OCI-LY7 (cell line): Measurements from ENCODE around the gene NGDN. TPM values are rescaled to one million over a fixed set of nuclear protein-coding genes. Genes with fewer than 3 reads are reported as not detected.

Experiments used
- BruUV-seq: library from RNA; stranded (reverse); fragments of 400-500 nt; replicated peaks from 2 replicates; lab custom pipeline; 2021; lab: Mats Ljungman, UMichigan
- CTCF ChIA-PET: fragments of 300-600 bp; sonication (Branson Sonifier 250); formaldehyde crosslinking; loops from one replicate; lab custom pipeline; 2022; ENCODE audit warnings: antibody characterized with exemption; ENCODE audit not compliant: unreplicated experiment; lab: Charles Lee
- POLR2A ChIA-PET: fragments of 300-600 bp; sonication (Branson Sonifier 250); formaldehyde crosslinking; loops from one replicate; lab custom pipeline; 2022; ENCODE audit warnings: antibody characterized with exemption; lab: Charles Lee
- DNase-seq: peaks from one replicate; pipeline ENCODE4 v3.0.0-alpha.2; 2015; ENCODE audit warnings: low spot score
- H2AFZ ChIP-seq: fragments of 200-600 bp; sonication (generic), shearing (Covaris generic); 2 replicates; pipeline ENCODE4 v1.6.1; 2014; ENCODE audit warnings: mild to moderate bottlenecking, antibody characterized with exemption, low read length, moderate library complexity
- H3K27ac ChIP-seq: fragments of 200-600 bp; sonication (generic); 2 replicates; pipeline ENCODE4 v1.5.1; 2014; ENCODE audit warnings: mixed run types, low read depth, mild to moderate bottlenecking, moderate library complexity, low read length, inconsistent platforms; ENCODE audit not compliant: poor library complexity, severe bottlenecking
- H3K36me3 ChIP-seq: fragments of 200-600 bp; sonication (generic); 2 replicates; pipeline ENCODE4 v1.6.1; 2014; ENCODE audit warnings: mild to moderate bottlenecking, antibody characterized with exemption, low read length, moderate library complexity, mixed read lengths; ENCODE audit not compliant: insufficient read depth
- H3K4me1 ChIP-seq: fragments of 200-600 bp; sonication (generic); 2 replicates; pipeline ENCODE4 v1.5.1; 2014; ENCODE audit warnings: mild to moderate bottlenecking, low read length; ENCODE audit not compliant: insufficient read depth, poor library complexity, severe bottlenecking
- H3K4me2 ChIP-seq: fragments of 200-600 bp; sonication (generic); 2 replicates; pipeline ENCODE4 v1.6.1; 2014; ENCODE audit warnings: mild to moderate bottlenecking, low read length
- H3K4me3 ChIP-seq: fragments of 200-600 bp; sonication (generic); 2 replicates; pipeline ENCODE4 v1.5.1; 2014; ENCODE audit warnings: mild to moderate bottlenecking, low read depth, low read length; ENCODE audit not compliant: poor library complexity, severe bottlenecking
- H3K79me2 ChIP-seq: fragments of 200-600 bp; sonication (generic); 2 replicates; pipeline ENCODE4 v1.6.1; 2016; ENCODE audit warnings: low read depth, mild to moderate bottlenecking, low read length, moderate library complexity, mixed read lengths; ENCODE audit not compliant: insufficient read depth
- H3K9me2 ChIP-seq: fragments of 200-600 bp; sonication (generic); 2 replicates; pipeline ENCODE4 v1.6.1; 2016; ENCODE audit warnings: mild to moderate bottlenecking, low read length, mixed read lengths; ENCODE audit not compliant: insufficient read depth
- H3K9me3 ChIP-seq: fragments of 200-600 bp; sonication (generic); 2 replicates; pipeline ENCODE4 v1.6.1; 2014; ENCODE audit warnings: mild to moderate bottlenecking, mixed run types, low read length, mixed read lengths
- H4K20me1 ChIP-seq: fragments of 200-600 bp; sonication (generic); 2 replicates; pipeline ENCODE4 v1.6.1; 2014; ENCODE audit warnings: mild to moderate bottlenecking, antibody characterized with exemption, low read length, moderate library complexity, mixed read lengths; ENCODE audit not compliant: insufficient read depth
- EZH2phosphoT487 ChIP-seq: fragments of 200-600 bp; sonication (generic); IDR thresholded peaks from 2 replicates; pipeline ENCODE4 v1.6.1; 2018; ENCODE audit warnings: low read depth, borderline replicate concordance, mild to moderate bottlenecking, mixed run types, antibody characterized with exemption, low read length, moderate library complexity, mixed read lengths
- intact Hi-C: fragments of 100-400 bp; cut with micrococcal nuclease; formaldehyde crosslinking; loops from one replicate; pipeline ENCODE4 v1.10.0; 2022; ENCODE audit not compliant: unreplicated experiment
- total RNA-seq, 2 experiments: library from RNA; depleted of rRNA in 1 of 2; stranded (reverse); fragments of >200 nt in 1 of 2; shearing (Covaris generic) in 1 of 2; gene quantifications; 2 replicates each; pipeline ENCODE4 v1.2.3, GENCODE V29; 2014 to 2022
- TF ChIP-seq, protein P1 (sequence below): fragments of 200-600 bp; sonication (generic); conservative IDR thresholded peaks from 2 replicates; pipeline ENCODE4 v1.5.1; 2014; ENCODE audit warnings: mild to moderate bottlenecking, antibody characterized with exemption, low read length, moderate library complexity, mixed read lengths

NGDN gene
- total RNA-seq, 2 experiments from 2014 or later, result 53.6 to 57.5 TPM

DNA sequence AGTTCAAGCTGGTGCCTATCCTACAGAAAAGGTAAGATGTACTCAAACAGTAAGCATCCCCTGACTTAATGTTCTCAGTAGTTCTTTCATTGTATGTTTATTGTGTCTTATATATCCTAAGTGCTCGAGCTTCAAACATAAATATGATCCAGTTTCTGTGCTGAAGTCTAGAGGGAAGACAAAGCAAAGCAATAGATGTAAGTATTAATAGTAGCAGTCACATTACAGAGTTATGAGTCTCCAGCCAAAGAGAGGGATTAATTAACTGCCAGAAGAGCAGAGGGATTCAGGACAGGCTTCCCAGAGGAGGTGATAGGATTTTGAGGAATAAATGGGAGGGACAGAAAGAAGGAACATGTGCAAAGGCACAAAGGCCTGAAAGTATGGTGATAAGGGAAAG, 1.4 kb downstream of the NGDN start:
- intact Hi-C loops, result no loop called here
- POLR2A ChIA-PET, result no interaction called here
- no TSS peak for BruUV-seq

DNA sequence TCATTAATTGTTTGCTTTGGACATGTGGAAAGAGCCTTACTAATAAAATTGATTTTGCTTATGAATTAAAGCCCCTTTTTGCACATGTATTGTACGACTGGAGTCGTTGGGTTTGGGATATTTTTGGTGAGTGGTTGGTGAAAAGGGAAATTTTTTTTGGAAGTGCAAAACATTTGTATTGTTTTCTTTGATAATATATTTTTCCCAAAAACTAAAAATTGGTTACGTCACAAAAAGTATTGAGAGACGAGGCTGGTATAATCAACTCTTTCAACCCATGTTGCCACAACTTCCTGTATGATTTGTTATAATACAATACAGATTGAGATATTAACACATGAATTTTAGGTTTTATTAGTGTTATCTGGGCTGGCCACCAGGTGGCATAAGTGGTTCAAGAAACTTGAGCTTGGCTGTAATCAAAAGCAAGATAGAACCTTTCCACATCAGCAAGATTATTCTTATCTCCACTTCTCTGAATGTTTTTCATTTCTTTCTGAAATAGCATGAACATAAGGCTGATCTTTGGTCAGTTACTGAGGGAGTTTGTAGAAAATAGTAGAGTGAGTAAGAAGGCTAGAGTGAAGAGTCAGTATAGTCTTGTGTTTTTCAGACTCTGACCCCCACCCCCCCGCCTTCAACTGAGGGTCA, 8.7 kb downstream of the NGDN start:
- H2AFZ ChIP-seq, result no peak overlapping the region
- intact Hi-C loops, result loop anchor here (1.0 kb wide), 2 partner anchors 61 to 84 kb away; no protein-coding TSS in a partner anchor
- H3K4me2 ChIP-seq, result no peak overlapping the region
- CTCF ChIA-PET, result interaction anchor here (0.6 to 1.7 kb wide), 2 partner anchors 83 to 795 kb away, joined by 5 to 10 read pairs; no protein-coding TSS in a partner anchor
- peak; percentile 74 for DNase-seq
- H3K79me2 ChIP-seq, result no peaks in the 10 kb centered on the region
- H3K27ac ChIP-seq, result no peak overlapping the region
- no TSS peak for BruUV-seq
- TF ChIP-seq, protein P1, sequence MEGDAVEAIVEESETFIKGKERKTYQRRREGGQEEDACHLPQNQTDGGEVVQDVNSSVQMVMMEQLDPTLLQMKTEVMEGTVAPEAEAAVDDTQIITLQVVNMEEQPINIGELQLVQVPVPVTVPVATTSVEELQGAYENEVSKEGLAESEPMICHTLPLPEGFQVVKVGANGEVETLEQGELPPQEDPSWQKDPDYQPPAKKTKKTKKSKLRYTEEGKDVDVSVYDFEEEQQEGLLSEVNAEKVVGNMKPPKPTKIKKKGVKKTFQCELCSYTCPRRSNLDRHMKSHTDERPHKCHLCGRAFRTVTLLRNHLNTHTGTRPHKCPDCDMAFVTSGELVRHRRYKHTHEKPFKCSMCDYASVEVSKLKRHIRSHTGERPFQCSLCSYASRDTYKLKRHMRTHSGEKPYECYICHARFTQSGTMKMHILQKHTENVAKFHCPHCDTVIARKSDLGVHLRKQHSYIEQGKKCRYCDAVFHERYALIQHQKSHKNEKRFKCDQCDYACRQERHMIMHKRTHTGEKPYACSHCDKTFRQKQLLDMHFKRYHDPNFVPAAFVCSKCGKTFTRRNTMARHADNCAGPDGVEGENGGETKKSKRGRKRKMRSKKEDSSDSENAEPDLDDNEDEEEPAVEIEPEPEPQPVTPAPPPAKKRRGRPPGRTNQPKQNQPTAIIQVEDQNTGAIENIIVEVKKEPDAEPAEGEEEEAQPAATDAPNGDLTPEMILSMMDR, result peak; percentile 93
- TF ChIP-seq EZH2phosphoT487, result no peak
- H3K36me3 ChIP-seq, result peaks cover 60% of the 10 kb centered on the region
- H3K4me1 ChIP-seq, result peaks cover 6% of the 10 kb centered on the region
- POLR2A ChIA-PET, result interaction anchor here (0.6 to 0.7 kb wide), 2 partner anchors 21 to 47 kb away, joined by 3 to 7 read pairs; no protein-coding TSS in a partner anchor
- no peaks in the 10 kb centered on the region for H3K9me2 ChIP-seq
- H4K20me1 ChIP-seq, result no peaks in the 10 kb centered on the region
- no peaks in the 10 kb centered on the region for H3K9me3 ChIP-seq
- H3K4me3 ChIP-seq, result no peak overlapping the region

More for the DNA sequence above, 1.4 kb downstream of the NGDN start:
- H2AFZ ChIP-seq, result no peak overlapping the region
- peak overlapping the region; percentile 66 for H3K4me2 ChIP-seq
- no peak overlapping the region for H3K4me3 ChIP-seq
- TF ChIP-seq EZH2phosphoT487, result no peak
- TF ChIP-seq, protein P1, result no peak
- H3K36me3 ChIP-seq, result peaks cover 47% of the 10 kb centered on the region
- peaks cover 20% of the 10 kb centered on the region for H3K79me2 ChIP-seq
- no peak for DNase-seq
- H3K9me2 ChIP-seq, result no peaks in the 10 kb centered on the region
- H3K27ac ChIP-seq, result no peak overlapping the region
- peaks cover 9% of the 10 kb centered on the region for H3K9me3 ChIP-seq
- H3K4me1 ChIP-seq, result peaks cover 10% of the 10 kb centered on the region
- H4K20me1 ChIP-seq, result no peaks in the 10 kb centered on the region
- CTCF ChIA-PET, result no interaction called here

DNA sequence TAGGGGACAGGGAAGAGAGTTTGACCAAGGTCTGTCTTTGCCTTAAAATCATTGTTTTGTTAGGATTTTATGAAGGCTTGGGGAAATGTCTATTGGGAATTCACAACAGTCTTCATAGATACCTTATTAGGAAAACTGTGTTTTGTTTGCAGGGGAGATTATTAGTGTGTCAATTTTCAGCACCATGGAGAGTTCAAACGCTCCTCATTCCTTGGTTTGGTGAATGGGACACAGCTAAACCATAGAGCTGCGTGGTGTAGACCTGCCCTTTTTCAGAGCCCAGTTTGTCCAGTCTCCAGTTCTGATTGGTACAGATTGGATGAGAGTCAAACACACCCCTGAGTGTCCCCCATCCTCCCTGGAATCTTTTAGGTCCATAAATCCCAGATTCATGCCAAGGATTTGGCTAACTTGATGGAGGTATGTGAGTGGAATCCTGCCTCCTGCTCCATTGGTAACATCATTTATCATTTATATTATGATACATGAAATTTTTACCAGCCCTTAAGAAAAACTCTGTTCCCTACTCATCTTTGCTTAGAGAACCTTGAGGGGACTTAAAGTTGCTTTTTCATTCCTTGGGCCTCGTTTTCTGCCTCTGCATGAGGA, 12.0 kb downstream of the NGDN start:
- Histone ChIP-seq H2AFZ (no peak overlapping the region), H3K4me1 (peaks cover 6% of the 10 kb centered on the region), H3K4me2 (no peak overlapping the region), H3K27ac (no peak overlapping the region), H3K36me3 (peaks cover 31% of the 10 kb centered on the region), H4K20me1 (no peaks in the 10 kb centered on the region), H3K79me2 (no peaks in the 10 kb centered on the region), H3K9me3 (no peaks in the 10 kb centered on the region), H3K4me3 (no peak overlapping the region), H3K9me2 (no peaks in the 10 kb centered on the region)
- no TSS peak for BruUV-seq
- ChIA-PET POLR2A (no interaction called here), CTCF (interaction anchor here (0.6 kb wide), 2 partner anchors 56 to 444 kb away, joined by 3 read pairs; no protein-coding TSS in a partner anchor)
- TF ChIP-seq EZH2phosphoT487, result no peak
- TF ChIP-seq, protein P1, result no peak
- intact Hi-C loops, result no loop called here
- no peak for DNase-seq
